Stimulated activated CD4-positive, alpha-beta T cell treated with anti-CD3 and anti-CD28 coated beads, Interleukin-15, amount 100 ng/mL, for 48 hours (primary cell): ENCODE measurements around the gene TLCD5.

Experiments used
- DNase-seq, 2 donors: peaks; one replicate each; pipeline ENCODE4 v3.0.0-alpha.2; 2020; ENCODE audit warnings: low read depth in 2 of 2

Gene TLCD5

DNA sequence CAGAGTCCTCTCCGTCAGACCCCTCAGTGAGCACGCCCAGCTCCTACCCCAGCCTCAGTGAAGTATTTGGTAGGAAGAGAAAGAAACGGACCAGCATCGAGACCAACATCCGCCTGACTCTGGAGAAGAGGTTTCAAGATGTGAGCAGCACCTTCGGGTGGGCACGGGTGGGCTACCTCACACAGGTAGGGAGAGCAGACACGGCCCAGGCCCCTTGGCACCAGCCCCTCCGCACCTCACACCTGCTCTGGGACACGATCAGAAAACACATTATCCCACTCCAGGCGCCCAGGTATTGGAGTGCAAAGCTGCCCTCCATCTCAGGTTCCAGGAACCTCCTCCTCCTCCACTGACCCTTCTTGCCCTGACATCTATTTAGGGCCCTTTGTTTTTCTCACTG is 17.6 kb upstream of the TLCD5 start:
- no peak for DNase-seq

- no peak for DNase-seq
These were observed 17.0 kb upstream of the TLCD5 start for GRCh38 chr11:120308081-120308480.

- DNase-seq = no peak
These were observed 14.2 kb upstream of the TLCD5 start for GRCh38 chr11:120310870-120311269.

DNA sequence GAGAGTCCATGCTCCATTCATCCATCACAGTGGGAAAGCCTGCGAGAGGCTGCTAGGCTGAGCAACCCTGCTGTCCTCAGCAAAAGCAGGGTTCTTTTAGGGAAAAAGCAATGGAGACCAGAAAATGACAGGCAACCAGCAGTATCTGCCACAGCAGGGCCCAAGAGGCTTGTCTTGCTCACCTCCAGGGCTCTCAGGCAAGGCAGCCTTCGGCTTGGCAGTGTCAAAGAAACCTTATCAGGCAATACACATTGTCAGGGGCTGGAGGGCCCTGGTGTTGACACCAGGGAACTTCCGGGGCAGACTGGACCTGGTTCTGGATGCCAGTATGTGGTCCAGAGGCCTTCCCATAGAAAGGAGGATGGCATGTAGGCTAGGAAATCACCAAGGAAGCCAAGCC is 10.2 kb upstream of the TLCD5 start:
- no peak for DNase-seq

- no peak for DNase-seq
These were observed 8.0 kb upstream of the TLCD5 start for GRCh38 chr11:120316880-120317688.

DNA sequence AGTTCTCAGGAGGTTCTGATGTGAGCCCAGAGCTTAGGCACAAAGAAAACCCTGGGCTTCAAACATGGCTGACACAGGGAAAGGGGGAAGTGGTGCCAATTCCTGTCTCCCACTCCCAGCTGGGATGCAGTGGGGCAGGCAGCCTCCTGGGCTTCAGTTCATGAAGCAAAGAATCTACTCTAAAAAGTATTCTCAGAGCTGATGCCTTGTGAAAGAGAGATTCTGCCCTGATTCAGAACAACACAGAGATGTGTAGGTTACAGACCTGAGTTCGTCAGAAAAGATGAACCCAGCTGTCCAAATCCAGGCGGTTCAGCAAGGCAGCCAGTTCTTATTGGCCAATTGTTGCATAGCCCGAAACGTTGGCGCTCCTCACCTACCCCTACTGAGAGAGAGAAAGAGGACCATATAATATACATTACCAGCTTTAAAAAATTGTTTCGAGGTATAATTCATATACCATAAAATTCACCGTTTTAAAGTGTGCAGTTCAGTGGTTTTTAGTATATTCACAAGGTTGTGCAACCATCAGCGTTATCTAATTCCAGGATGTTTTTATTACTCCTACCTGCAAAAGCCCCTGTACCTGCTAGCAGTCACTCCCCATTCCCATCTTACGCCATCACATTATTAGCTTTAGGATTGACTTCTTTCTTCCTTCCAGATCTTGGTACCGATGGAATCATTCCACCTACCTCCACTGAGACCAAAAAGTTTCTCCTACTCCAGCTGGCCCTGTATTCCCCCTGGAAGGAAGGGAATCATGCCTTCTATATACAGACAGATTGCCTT is 7.2 kb upstream of the TLCD5 start:
- no peak for DNase-seq

DNA sequence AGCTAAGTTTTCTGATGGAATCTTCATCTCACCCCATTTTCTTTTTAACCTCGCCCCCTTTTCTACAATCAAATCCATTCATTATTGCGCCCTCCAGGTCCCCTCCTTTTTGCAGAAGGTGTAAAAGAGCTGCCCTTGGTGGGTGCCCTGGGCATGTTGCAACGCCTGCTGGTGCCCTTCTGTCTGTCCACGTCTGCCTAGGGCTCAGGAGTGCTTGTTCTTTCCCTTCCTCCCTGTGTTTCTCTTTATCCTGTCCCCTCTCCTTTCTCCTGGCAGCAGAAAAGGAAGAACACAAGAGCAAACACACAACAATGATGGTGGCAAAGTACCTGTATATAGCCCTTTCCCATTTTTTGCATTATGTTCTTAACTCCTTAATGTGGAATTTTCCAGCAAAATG is 6.2 kb upstream of the TLCD5 start:
- DNase-seq = no peak

GRCh38 chr11:120326228-120326627 is 1.1 kb downstream of the TLCD5 start:
- no peak for DNase-seq

- no peak for DNase-seq
These were observed 1.8 kb downstream of the TLCD5 start for GRCh38 chr11:120326845-120327281.

DNA sequence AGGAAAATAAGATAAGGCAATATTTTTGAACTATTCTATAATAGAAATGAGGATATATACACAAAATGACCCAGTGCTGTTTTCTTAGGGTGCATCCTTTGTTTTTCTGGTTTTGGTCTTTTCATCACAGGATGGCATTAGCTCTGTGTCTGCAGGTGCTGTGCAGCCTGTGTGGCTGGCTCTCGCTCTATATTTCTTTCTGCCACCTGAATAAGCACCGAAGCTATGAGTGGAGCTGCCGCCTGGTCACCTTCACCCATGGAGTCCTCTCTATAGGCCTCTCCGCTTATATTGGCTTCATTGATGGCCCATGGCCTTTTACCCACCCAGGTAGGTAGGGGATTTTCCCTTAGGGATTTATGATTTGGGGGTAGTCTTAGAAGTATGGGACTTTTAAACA is 2.2 kb downstream of the TLCD5 start:
- no peak for DNase-seq

- no peak for DNase-seq
These were observed 4.5 kb downstream of the TLCD5 start for GRCh38 chr11:120329556-120329955.

GRCh38 chr11:120330045-120330444 is 4.9 kb downstream of the TLCD5 start:
- no peak for DNase-seq

- DNase-seq = no peak
These were observed 6.3 kb downstream of the TLCD5 start for GRCh38 chr11:120331301-120331996.

DNA sequence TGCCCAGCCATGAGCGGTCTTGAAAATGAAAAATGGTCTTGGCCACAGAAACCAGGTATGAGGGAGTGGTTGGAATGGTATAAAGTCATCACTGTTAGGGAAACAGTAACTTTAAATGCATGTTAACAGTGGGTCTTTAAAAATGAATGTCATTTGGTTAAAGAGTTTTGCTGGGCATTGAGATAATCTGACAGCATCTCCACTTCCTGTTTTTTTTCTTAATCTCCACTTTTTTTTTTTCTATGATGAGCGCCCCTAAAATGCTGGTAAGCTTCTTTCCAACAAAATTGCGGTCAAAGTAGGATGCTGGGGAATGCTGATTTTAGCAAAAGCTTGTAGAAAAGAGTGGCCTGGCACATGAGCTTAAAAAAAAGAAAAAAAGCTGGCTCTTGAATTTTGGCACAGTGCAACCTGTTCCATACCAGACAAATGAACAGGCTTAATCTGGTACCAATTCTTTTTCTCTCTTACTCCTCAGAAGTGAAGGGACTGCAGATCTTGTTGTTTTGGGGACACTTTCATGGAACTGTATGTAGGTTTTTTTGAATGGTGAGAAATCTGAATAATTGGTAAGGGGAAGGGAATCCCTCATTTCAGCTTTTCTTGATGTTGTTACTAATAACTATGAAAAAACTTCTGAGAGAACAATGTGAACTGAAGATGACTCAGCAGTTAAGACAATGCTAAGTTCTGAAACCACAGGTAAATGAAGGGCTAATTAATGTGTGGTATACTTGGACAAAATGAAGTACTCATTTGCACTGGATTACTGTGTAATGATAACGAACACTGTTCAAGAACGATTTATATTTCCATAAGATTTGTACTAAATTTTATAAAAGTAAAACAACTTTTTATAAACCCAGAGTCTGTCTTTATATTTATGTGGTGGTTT is 8.0 kb downstream of the TLCD5 start:
- DNase-seq = no peak

- DNase-seq = no peak
These were observed 8.7 kb downstream of the TLCD5 start for GRCh38 chr11:120333801-120334200.

GRCh38 chr11:120334332-120334731 is 9.2 kb downstream of the TLCD5 start:
- DNase-seq = no peak

- DNase-seq = peak in 1 of 2 donors; percentile 46
These were observed 9.9 kb downstream of the TLCD5 start for GRCh38 chr11:120334894-120335462.

DNA sequence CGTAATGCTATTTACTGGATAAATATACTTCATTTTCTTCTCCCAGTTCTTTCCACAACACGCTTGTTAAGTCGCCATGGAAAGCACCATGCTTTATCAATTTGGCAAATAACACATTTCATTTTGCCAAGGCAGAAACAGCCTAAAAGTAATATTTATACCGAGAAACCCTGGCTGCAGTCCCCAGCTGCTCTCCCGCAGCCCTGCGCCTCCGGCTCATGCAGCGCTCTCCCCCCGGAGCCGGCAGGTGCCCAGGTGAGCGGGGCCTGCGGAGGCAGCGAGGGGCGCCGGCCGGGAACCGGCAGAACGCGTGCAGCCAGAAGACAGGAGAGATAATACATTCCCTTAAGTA is 10.4 kb downstream of the TLCD5 start:
- peak in 1 of 2 donors; percentile 18 for DNase-seq

- peak; percentile 75 to 77 for DNase-seq
These were observed 11.0 kb downstream of the TLCD5 start, which contains the start of gene ARHGEF12 for GRCh38 chr11:120335908-120336640. Gene ARHGEF12, plus strand, starts transcription at chr11:120336413. Its CDS starts 831 bp downstream, at chr11:120337244.

GRCh38 chr11:120336641-120337354 is 11.7 kb downstream of the TLCD5 start:
- DNase-seq = peak in 1 of 2 donors; percentile 27
